Melanocyte of skin (primary cell): Measurements from ENCODE around the gene ZNF618. TPM values are rescaled to one million over a fixed set of nuclear protein-coding genes. Genes with fewer than 3 reads are reported as not detected.

Experiments used
- total RNA-seq, 2 donors: library from RNA; depleted of rRNA; stranded (reverse); fragments of >200 nt; gene quantifications; 2 replicates each; pipeline ENCODE4 v1.2.3, GENCODE V29; 2012

The ZNF618 gene, protein sequence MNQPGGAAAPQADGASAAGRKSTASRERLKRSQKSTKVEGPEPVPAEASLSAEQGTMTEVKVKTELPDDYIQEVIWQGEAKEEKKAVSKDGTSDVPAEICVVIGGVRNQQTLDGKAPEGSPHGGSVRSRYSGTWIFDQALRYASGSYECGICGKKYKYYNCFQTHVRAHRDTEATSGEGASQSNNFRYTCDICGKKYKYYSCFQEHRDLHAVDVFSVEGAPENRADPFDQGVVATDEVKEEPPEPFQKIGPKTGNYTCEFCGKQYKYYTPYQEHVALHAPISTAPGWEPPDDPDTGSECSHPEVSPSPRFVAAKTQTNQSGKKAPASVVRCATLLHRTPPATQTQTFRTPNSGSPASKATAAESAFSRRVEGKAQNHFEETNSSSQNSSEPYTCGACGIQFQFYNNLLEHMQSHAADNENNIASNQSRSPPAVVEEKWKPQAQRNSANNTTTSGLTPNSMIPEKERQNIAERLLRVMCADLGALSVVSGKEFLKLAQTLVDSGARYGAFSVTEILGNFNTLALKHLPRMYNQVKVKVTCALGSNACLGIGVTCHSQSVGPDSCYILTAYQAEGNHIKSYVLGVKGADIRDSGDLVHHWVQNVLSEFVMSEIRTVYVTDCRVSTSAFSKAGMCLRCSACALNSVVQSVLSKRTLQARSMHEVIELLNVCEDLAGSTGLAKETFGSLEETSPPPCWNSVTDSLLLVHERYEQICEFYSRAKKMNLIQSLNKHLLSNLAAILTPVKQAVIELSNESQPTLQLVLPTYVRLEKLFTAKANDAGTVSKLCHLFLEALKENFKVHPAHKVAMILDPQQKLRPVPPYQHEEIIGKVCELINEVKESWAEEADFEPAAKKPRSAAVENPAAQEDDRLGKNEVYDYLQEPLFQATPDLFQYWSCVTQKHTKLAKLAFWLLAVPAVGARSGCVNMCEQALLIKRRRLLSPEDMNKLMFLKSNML
- total RNA-seq, result 10 to 100 TPM in 1 of 2 donors, 1 to 10 TPM in 1; 9.0 to 12.7 TPM

DNA sequence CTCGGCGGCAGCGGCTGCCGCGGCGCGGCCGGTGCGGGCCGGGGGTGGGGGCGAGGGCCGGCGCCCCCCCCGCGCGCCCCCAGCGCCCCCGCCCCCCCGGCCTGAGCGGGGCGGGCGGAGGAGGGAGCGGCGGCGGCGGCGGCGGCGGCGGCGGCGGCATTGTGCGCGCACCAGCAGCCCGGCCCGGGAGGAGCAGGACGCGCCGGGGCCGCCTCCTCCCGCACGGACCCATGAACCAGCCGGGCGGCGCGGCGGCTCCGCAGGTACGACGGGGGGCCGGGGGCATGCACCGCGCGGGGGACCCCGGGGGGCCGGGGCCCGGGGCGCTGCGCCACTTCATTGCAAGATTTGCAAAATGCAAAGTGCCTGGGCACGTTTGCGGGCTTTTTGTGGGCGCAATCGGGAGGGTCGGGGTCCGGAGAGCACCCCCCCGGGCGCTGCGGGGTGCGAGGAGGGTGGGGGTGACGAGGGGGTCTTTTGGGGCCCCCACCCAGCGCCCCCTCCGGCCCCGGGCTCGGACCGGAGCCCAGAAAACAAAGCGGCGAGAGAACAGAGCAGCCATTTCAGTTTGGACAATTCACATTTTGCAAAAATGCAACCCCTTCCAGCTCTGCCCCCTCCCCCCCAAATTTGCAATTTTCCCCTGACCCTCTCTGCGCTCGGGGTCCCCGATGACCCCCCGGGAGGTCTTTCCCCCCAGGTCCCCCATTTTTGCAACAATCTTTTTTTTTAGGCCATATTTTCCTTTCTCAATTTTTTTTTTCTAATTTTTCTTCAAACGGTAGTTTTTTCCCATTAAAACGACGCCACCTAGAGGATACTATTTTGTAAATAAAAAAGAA, at the start of gene ZNF618:
TSS of gene ZNF618 (plus strand) at position 159 of the 842 bp plus-strand sequence. CDS start at position 231, 72 bp downstream.

DNA sequence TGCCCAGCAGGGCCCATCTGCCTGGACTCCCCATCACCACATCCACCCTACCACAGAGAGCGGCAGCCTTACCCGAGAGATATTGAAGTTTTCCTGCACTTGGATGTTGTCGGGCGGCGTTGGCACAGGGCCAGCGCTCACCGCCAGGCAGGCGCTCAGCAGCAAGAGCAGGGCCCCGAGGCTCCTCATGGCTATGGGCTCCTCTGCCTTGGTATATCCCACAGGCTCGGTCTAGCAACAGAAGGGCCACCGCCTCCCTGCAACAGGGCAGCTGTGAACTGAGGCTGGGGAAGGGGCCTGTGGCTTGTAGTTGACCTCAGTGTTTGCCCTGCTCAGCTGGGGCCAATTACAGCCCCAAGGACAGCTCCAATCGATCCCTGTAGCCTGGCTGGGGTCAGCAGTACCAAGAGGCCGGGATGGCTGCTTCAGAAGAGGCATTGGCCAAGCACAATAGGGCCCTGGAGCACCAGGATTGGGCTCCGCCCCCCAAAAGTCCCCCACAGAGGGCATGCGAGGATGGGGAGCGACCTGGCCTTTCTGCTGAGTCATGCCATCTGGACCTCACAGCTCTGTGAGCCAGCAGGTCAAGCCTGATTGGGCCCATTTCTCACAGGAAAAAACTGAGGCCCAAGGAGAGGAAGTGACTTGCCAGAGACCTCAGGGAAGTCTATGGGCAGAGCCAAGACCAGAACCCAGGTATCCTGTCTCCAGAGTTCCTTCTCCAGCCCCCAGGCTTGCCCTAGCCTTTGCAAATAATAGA, 202.1 kb downstream of the ZNF618 start, which contains the start of gene AMBP:
TSS of gene AMBP (minus strand) at position 280 of the 760 bp plus-strand sequence. CDS start at position 189, 91 bp downstream.

DNA sequence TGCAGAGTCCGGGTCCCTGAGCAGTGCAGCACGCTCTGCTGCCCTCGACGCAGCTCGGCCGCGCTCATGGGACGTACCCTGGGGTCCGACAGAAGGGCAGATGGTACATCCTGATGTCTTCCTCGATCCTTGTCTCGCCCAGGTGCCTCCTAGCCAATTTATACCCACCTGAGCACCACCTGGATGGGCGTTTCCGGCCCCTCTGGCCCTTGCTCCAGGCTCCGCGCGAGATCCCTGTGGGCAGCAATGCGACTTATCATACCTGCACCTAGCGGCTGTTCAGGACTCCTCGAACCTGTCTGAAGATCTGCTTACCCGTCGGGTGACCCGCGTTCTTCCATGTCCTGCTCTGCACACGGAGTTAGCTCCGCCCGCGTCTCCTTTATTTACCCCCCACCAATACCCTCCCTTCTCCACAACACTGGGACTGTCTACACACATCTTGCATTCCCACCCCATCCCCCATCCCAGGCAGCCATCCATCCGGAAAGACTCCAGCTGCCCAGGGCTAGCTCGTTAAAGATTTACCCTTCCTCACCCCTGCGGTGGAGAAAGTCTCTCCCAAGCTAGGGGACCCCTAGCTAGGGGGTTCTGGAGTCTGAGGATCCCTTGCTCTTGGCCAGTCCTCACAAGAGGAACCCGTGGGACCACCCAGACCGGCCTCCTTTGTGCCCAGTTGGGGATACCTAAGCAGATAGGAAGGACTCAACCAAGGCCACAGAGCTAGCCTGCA, 223.0 kb downstream of the ZNF618 start, which contains the start of gene KIF12:
TSS of gene KIF12 (minus strand) at position 357 of the 733 bp plus-strand sequence. CDS start at position 341, 16 bp downstream.

Other genes with a start within 250 kb of the ZNF618 start
- not detected for gene AMBP, start 202.0 kb downstream of the ZNF618 start, total RNA-seq
- under 1 TPM; under 0.01 TPM for gene KIF12, start 223.0 kb downstream of the ZNF618 start, total RNA-seq